ES-I3 (cell line): ENCODE data around the gene PHPT1.
"Not testable (repeated sequence)": the region's sequence is repeated elsewhere in the genome, so short reads cannot be mapped to it uniquely, and the experiment has no call there.

Source experiments
- H3K36me3 ChIP-seq: 2 replicates; pipeline ENCODE4 v1.6.1; 2013; ENCODE audit warnings: mild to moderate bottlenecking, low read length, control low read depth, moderate library complexity; ENCODE audit not compliant: insufficient read depth
- H3K4me1 ChIP-seq: 2 replicates; pipeline ENCODE4 v1.6.1; 2013; ENCODE audit warnings: mild to moderate bottlenecking, control low read depth, low read length; ENCODE audit not compliant: insufficient read depth
- H3K9ac ChIP-seq: 2 replicates; pipeline ENCODE4 v1.6.1; 2013; ENCODE audit warnings: low read depth, mild to moderate bottlenecking, low read length, moderate library complexity
- H3K9me3 ChIP-seq: 2 replicates; pipeline ENCODE4 v1.6.1; 2013; ENCODE audit warnings: mild to moderate bottlenecking, low read length, moderate library complexity; ENCODE audit not compliant: control insufficient read depth, insufficient read depth

PHPT1 gene

DNA sequence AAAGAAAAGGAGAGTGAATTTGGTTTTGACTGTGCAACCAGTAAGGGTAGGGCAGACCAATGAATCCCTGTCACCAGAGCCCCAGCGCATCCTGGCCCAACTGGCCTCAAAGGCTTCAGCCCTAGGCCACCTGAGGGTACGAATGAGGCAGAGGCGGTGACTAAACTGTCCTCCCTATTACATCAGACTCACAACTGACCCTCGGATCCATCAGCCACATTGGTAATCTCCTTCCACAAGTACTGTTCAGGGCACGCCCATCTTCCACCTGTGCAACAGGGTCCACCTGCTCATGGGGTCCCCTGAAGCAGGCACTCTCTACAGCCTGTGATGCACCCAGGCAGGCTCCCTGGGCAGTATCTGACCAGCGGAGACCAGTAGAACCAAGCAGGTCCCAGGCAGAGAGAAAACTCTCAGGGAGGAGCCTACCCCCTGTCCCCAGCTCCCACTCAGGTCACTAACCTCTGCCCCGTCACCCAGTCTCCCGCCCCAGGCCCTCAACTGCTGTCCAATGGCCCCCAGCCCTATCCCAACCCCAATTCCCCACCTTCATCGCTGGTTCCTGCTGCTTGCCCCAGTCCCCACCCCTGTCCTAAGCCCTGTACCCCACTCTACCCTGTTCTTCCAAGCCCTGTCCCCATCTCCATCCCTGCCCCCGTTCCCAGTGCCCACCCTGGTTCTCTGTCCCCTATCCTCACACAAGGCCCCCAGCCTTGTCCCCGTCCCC, 16.0 kb downstream of the PHPT1 start:
- H3K9ac ChIP-seq = peak overlapping the region; percentile 45
- H3K4me1 ChIP-seq = no peaks in the 10 kb centered on the region; the same call in 1 of the 2 replicates
- H3K36me3 ChIP-seq = peaks cover 24% of the 10 kb centered on the region
- H3K9me3 ChIP-seq = peaks cover 6% of the 10 kb centered on the region; the same call in 1 of the 2 replicates

DNA sequence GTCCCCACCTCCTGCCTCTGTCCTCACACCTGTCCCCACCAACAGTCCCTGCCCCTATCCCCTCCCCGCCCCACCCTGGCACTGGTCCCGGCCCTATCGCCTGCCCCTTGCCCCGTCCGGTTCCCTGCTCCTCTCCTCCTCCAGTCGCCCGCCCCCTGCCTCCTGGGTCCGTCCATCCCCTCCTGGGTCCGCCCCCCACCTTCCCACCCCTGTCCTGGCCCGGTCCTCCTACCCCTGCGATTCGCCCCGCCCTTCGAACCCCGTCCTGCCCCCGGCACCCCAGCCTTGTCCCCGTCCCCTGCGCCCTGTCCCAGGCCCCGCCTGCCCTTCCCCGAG, 16.5 kb downstream of the PHPT1 start:
- peak overlapping the region; percentile 49 for H3K9ac ChIP-seq

DNA sequence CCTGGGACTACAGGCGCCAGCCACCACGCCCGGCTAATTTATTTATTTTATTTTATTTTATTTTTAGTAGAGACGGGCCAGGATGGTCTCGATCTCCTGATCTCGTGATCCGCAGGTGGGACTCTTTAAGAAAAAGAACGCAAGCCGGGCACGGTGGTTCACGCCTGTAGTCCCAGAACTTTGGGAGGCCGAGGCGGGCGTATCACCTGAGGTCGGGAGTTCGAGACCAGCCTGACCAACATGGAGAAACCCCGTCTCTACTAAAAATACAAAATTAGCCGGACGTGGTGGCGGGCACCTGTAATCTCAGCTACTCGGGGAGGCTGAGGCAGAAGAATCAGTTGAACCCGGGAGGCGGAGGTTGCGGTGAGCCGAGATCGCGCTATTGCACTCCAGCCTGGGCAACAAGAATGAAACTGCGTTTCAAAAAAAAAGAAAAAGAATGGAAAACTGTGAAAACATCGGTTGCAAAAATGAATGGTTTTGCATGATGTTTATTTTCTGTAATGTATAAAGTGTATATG, 17.8 kb downstream of the PHPT1 start:
- H3K4me1 ChIP-seq, H3K9me3 ChIP-seq: not testable (repeated sequence)
- peak overlapping the region; percentile 49; the same call in 1 of the 2 replicates for H3K9ac ChIP-seq
- peaks cover 17% of the 10 kb centered on the region for H3K36me3 ChIP-seq

More for the DNA sequence above, 16.5 kb downstream of the PHPT1 start:
- peaks cover 24% of the 10 kb centered on the region for H3K36me3 ChIP-seq
- peaks cover 9% of the 10 kb centered on the region for H3K9me3 ChIP-seq
- no peaks in the 10 kb centered on the region; the same call in 1 of the 2 replicates for H3K4me1 ChIP-seq

DNA sequence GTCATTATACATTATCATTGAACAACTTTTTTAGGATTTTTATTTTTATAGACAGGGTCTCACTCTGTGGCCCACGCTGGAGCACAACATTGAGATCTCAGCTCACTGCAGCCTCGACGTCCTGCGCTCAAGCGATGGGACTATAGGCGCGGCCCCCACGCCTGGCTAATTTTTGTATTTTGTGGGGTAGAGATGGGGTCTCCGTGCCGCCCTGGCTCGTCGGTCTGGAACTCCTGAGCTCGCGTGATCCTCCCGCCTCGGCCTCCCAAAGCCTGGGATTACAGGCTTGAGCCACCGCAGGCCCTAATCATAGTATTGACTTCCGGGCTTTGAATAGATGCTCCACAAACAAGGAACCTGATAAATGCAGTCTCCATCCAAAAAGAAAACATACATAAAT, 18.3 kb downstream of the PHPT1 start:
- Histone ChIP-seq H3K36me3 (peaks cover 17% of the 10 kb centered on the region), H3K9ac (no peak overlapping the region), H3K4me1 (no peaks in the 10 kb centered on the region; the same call in 1 of the 2 replicates), H3K9me3 (peaks cover 15% of the 10 kb centered on the region)

DNA sequence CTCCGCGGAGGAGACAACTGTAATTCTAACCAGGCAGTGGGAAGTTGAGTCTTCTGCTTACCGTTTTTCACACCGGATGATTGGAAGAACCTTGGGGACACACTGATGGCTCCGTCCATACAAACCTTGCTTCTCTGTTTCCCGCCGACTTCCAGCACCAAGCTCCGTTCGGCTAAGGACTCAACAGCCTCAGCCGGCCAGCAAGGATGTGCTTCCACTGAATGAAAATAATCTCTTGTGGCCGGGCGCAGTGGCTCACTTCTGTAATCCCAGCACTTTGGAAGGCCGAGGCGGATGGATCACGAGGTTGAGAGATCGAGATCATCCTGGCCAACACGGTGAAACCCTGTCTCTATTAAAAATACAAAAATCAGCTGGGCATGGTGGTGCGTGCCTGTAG, 18.7 kb downstream of the PHPT1 start:
- no peaks in the 10 kb centered on the region; the same call in 1 of the 2 replicates for H3K4me1 ChIP-seq
- H3K36me3 ChIP-seq = peaks cover 17% of the 10 kb centered on the region
- H3K9me3 ChIP-seq = peaks cover 19% of the 10 kb centered on the region
- H3K9ac ChIP-seq = no peak overlapping the region

DNA sequence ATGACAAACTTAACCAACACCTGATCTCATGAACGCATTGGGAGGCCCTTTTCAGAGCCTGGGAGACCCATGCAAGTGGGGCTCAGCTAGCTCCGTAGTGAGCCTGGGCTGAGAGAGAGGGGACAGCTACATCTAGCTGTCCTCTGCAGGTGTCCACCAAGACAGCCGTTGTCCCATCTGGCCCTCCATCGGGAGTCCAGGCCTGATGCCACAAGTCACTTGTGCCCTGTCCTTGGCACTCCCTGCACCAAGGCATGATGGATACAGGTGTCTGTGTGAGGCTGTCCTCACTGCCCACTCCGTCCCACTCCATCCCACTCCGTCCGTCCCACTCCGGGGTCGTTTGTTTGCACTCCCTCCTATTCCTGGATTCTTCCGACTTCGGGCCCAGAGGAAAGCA, 19.4 kb downstream of the PHPT1 start:
- Histone ChIP-seq H3K9me3 (peaks cover 24% of the 10 kb centered on the region), H3K4me1 (no peaks in the 10 kb centered on the region; the same call in 1 of the 2 replicates), H3K9ac (no peak overlapping the region), H3K36me3 (peaks cover 10% of the 10 kb centered on the region)

DNA sequence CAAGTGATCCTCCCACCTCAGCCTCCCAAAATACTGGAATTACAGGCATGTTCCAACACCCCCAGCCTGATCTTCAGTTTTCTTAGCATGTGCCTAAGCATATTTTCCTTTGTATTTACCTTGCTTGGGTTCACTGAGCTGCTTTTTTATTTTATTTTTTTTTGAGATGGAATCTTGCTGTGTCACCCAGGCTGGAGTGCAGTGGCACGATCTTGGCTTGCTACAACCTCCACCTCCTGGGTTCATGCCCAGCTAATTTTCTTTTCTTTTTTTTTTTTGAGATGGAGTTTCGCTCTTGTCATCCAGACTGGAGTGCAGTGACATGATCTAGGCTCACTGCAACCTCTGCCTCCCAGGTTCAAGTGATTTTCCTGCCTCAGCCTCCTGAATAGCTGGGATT, 20.4 kb downstream of the PHPT1 start:
- not testable (repeated sequence) for H3K36me3 ChIP-seq, H3K4me1 ChIP-seq, H3K9ac ChIP-seq
- H3K9me3 ChIP-seq = peaks cover 24% of the 10 kb centered on the region

DNA sequence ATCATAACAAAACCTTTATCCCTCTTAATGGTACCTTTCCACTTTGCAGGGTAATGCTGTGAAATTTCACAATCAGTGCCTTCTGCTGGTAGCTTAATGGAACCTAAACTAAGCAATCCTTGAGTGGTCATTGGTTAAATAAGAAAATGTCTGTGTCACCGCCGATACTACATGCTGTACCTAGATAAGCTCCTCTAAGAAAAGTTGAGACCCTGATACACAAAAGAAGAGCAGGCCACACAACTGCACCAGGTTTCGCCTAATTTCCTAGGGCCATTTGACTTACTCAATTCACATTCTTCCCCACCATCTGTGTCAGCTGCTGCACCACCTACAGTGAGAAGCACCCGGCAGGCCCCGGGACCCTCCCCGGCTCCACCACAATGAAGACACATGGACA, 25.9 kb downstream of the PHPT1 start:
- Histone ChIP-seq H3K4me1 (no peaks in the 10 kb centered on the region), H3K9ac (no peak overlapping the region), H3K9me3 (peaks cover 18% of the 10 kb centered on the region), H3K36me3 (no peaks in the 10 kb centered on the region)

DNA sequence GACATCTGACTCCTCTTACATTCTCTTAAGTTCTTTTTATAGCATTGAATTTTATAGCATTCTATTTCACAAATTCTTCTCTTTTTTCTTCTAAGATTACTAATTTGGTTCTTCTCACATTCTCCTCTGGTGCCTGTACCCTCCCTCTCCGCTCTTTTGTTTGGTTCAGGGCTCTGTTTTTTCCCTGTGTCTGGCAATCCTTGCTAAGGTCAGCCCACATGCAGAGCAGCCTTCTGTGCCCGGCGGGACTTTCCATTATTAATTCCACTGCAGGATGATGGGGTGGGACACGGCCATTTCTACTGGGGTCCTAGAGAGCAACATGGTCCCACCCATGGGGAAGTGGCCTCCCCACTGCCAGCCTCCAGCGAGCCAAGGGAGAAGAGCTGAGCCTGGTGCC, 27.3 kb downstream of the PHPT1 start:
- Histone ChIP-seq H3K9me3 (peaks cover 15% of the 10 kb centered on the region), H3K36me3 (no peaks in the 10 kb centered on the region), H3K9ac (no peak overlapping the region), H3K4me1 (peaks cover 3% of the 10 kb centered on the region; the same call in 1 of the 2 replicates)

DNA sequence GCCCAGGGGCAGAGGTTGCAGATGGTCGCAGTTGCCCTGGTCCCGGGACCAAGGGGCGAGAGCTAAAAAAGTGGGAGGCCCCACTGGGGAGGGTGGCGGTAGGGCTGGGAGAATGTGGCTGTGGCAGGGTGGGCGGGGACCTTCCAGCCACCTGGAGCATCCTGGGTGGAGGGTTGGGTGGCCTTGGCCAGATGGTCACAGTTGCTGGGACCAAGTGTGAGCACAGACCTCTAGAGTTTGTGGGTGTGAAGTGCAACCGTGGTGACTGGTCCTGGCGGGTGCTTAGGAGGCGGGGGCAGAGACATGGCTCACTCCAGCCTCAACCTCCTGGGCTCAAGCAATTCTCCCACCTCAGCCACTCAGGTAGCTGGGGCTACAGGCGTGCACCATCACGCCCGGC, 31.4 kb downstream of the PHPT1 start:
- H3K4me1 ChIP-seq = peaks cover 12% of the 10 kb centered on the region; the same call in 1 of the 2 replicates
- H3K36me3 ChIP-seq = no peaks in the 10 kb centered on the region
- H3K9ac ChIP-seq = no peak overlapping the region
- H3K9me3 ChIP-seq = no peaks in the 10 kb centered on the region

DNA sequence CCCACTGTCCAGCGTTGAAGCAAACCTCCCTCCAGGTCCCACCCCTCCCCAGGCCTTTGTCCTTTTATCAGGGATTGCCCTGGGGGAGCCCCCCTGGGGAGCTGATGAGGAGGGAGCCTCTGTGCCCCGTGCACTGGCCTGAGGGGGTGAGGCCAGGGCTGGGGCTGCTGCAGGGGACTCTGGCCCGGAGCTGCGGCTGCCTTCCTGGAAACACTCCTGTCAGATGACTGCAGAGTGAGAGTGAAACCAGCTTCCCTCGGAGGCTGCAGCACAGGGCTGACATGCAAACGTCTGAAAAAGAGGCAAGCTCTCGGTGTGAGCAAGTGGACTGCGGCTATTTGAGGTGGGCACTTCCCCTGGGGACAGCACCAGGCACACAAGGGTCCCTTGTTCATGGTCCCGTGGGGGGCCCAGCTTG, 32.5 kb downstream of the PHPT1 start:
- no peaks in the 10 kb centered on the region for H3K36me3 ChIP-seq
- H3K9ac ChIP-seq = peak overlapping the region; percentile 5; the same call in 1 of the 2 replicates
- peaks cover 12% of the 10 kb centered on the region; the same call in 1 of the 2 replicates for H3K4me1 ChIP-seq
- H3K9me3 ChIP-seq = no peaks in the 10 kb centered on the region

DNA sequence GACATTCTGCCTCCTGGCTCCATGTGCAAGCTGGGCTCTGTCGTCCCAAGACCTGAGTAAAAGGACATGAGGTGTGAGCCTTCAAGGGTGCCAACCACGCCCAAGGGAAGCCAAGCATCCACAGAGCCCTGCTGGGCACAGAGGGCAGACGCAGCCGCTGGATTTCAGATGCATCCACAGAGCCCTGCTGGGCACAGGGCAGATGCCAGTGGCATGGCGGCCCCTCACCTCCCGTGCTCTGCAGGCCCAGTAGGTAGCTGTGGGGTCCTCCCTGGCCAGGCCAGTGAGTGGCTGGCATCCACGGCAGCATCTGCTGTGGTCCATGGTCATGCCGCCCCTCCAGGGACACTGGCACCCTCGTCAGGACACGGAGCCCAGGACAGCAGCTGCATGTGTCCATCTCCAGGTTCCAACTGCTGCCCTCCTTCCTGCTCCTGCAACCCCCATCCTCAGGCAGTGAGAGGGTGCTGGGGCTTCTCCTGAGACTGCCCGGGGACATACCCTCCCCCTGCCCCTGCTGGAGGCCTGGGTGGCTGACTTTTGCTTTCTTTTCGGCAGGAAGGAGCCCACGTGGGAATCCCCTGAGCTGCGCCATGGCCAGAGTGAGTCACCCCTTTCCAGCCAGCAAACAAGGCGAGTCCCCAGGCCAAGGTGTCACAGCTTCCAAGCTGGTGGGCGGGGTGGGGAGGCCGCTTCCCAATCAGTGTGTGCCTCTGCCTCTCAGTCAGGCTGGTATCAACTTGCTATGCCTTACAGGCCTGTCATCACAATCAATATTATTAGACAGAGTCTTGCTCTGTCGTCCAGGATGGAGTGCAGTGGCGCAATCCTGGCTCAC, 33.1 kb downstream of the PHPT1 start:
- Histone ChIP-seq H3K9me3 (no peaks in the 10 kb centered on the region), H3K9ac (peak overlapping the region; percentile 5; the same call in 1 of the 2 replicates), H3K4me1 (peaks cover 12% of the 10 kb centered on the region; the same call in 1 of the 2 replicates)

DNA sequence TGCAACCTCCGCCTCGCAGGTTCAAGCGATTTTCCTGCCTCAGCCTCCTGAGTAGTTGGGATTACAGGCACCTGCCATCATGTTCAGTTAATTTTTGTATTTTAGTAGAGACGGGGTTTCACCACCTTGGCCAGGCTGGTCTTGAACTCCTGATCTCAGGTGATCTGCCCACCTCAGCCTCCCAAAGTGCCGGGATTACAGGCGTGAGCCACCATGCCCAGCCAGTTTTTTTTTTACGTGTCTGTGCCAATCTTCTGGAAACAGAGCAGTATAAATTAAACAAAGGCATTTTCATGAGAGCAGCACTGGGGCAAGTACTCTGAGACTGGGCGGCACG, 33.7 kb downstream of the PHPT1 start:
- H3K9me3 ChIP-seq, H3K9ac ChIP-seq, H3K36me3 ChIP-seq: not testable (repeated sequence)
- peaks cover 12% of the 10 kb centered on the region; the same call in 1 of the 2 replicates for H3K4me1 ChIP-seq

More for the DNA sequence above, 33.1 kb downstream of the PHPT1 start:
- H3K36me3 ChIP-seq = no peaks in the 10 kb centered on the region

DNA sequence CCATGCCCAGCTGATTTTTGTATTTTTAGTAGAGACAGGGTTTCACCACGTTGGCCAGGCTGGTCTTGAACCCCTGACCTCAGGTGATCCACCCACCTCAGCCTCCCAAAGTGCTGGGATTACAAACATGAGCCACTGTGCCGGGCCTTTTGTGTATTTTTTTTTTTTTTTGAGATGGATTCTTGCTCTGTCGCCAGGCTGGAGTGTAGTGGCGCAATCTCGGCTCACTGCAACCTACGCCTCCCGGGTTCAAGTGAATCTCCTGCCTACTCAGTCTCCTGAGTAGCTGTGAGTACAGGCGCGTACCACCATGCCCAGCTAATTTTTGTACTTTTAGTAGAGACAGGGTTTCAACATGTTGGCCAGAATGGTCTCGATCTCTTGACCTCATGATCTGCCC, 34.5 kb downstream of the PHPT1 start:
- H3K4me1 ChIP-seq = peaks cover 12% of the 10 kb centered on the region; the same call in 1 of the 2 replicates
- H3K36me3 ChIP-seq, H3K9ac ChIP-seq, H3K9me3 ChIP-seq: not testable (repeated sequence)
